H9 (cell line): ENCODE measurements around the gene GRAP2. TPM values are rescaled to one million over a fixed set of nuclear protein-coding genes. Genes with fewer than 3 reads are reported as not detected.

Experiments
- DNase-seq: peaks from one replicate; pipeline ENCODE4 v3.0.0-alpha.2; 2017
- H2AFZ ChIP-seq: one replicate; pipeline ENCODE4 v1.6.1; 2013; ENCODE audit warnings: mild to moderate bottlenecking, low read length, control low read depth, moderate library complexity
- H2AK5ac ChIP-seq: 2 replicates; pipeline ENCODE4 v1.6.1; 2013; ENCODE audit warnings: low read length, control low read depth, mixed read lengths; ENCODE audit not compliant: insufficient read length
- H2BK120ac ChIP-seq: one replicate; pipeline ENCODE4 v1.6.1; 2013; ENCODE audit warnings: low read depth, mild to moderate bottlenecking, low read length, control low read depth, inconsistent platforms; ENCODE audit not compliant: poor library complexity, severe bottlenecking
- H2BK12ac ChIP-seq: 2 replicates; pipeline ENCODE4 v1.6.1; 2013; ENCODE audit warnings: low read length, control low read depth, mixed read lengths, low read depth; ENCODE audit not compliant: insufficient read length
- H2BK15ac ChIP-seq: 2 replicates; pipeline ENCODE4 v1.6.1; 2013; ENCODE audit warnings: low read depth, low read length, control low read depth
- H2BK20ac ChIP-seq: one replicate; pipeline ENCODE4 v1.6.1; 2013; ENCODE audit warnings: low read depth, mild to moderate bottlenecking, low read length, control low read depth, inconsistent platforms; ENCODE audit not compliant: poor library complexity, severe bottlenecking
- H2BK5ac ChIP-seq: 2 replicates; pipeline ENCODE4 v1.6.1; 2013; ENCODE audit warnings: low read length, control low read depth, mixed read lengths; ENCODE audit not compliant: insufficient read length
- H3K14ac ChIP-seq: 2 replicates; pipeline ENCODE4 v1.6.1; 2013; ENCODE audit warnings: low read length, control low read depth; ENCODE audit not compliant: insufficient read depth
- H3K18ac ChIP-seq: 2 replicates; pipeline ENCODE4 v1.6.1; 2013; ENCODE audit warnings: low read depth, mild to moderate bottlenecking, mixed read lengths, low read length, control low read depth; ENCODE audit not compliant: insufficient read length
- H3K23ac ChIP-seq: 2 replicates; pipeline ENCODE4 v1.6.1; 2013; ENCODE audit warnings: low read length, control low read depth, mixed read lengths, low read depth; ENCODE audit not compliant: insufficient read length
- H3K23me2 ChIP-seq: 2 replicates; pipeline ENCODE4 v1.6.1; 2013; ENCODE audit warnings: low read depth, mild to moderate bottlenecking, mixed read lengths, low read length, control low read depth; ENCODE audit not compliant: insufficient read length, poor library complexity, severe bottlenecking
- H3K27ac ChIP-seq: 2 replicates; pipeline ENCODE4 v1.5.1; 2013; ENCODE audit warnings: low read length, control low read depth, mixed read lengths, low read depth; ENCODE audit not compliant: insufficient read length
- H3K27me3 ChIP-seq: 2 replicates; pipeline ENCODE4 v1.6.1; 2013; ENCODE audit warnings: low read length, control low read depth, inconsistent platforms; ENCODE audit not compliant: insufficient read depth
- H3K4ac ChIP-seq: 2 replicates; pipeline ENCODE4 v1.6.1; 2013; ENCODE audit warnings: low read depth, mild to moderate bottlenecking, control low read depth, inconsistent platforms, low read length, moderate library complexity
- H3K4me1 ChIP-seq: 2 replicates; pipeline ENCODE4 v1.6.1; 2013; ENCODE audit warnings: low read length, control low read depth, inconsistent platforms; ENCODE audit not compliant: insufficient read depth
- H3K4me2 ChIP-seq: 2 replicates; pipeline ENCODE4 v1.6.1; 2013; ENCODE audit warnings: low read length, control low read depth, mixed read lengths; ENCODE audit not compliant: insufficient read length, insufficient read depth
- H3K56ac ChIP-seq: 2 replicates; pipeline ENCODE4 v1.6.1; 2013; ENCODE audit warnings: low read depth, mild to moderate bottlenecking, mixed read lengths, low read length, control low read depth; ENCODE audit not compliant: insufficient read length
- H3K79me1 ChIP-seq: 2 replicates; pipeline ENCODE4 v1.6.1; 2013; ENCODE audit warnings: low read depth, mild to moderate bottlenecking, moderate library complexity, low read length, control low read depth, inconsistent platforms; ENCODE audit not compliant: insufficient read depth, poor library complexity, severe bottlenecking
- H3K79me2 ChIP-seq: 2 replicates; pipeline ENCODE4 v1.6.1; 2013; ENCODE audit warnings: low read length, control low read depth, inconsistent platforms; ENCODE audit not compliant: insufficient read depth
- H3K9ac ChIP-seq: 2 replicates; pipeline ENCODE4 v1.6.1; 2013; ENCODE audit warnings: low read length, control low read depth, mixed read lengths; ENCODE audit not compliant: insufficient read length; ENCODE audit errors: extremely low read depth
- H3K9me3 ChIP-seq: one replicate; pipeline ENCODE4 v1.6.1; 2013; ENCODE audit warnings: low read depth, low read length, inconsistent platforms; ENCODE audit not compliant: control insufficient read depth
- H3T11ph ChIP-seq: one replicate; pipeline ENCODE4 v1.6.1; 2013; ENCODE audit warnings: mild to moderate bottlenecking, low read length, control low read depth, inconsistent platforms
- H4K20me1 ChIP-seq: one replicate; pipeline ENCODE4 v1.6.1; 2013; ENCODE audit not compliant: control insufficient read depth, insufficient read length, insufficient read depth
- H4K5ac ChIP-seq: 2 replicates; pipeline ENCODE4 v1.6.1; 2013; ENCODE audit warnings: low read depth, mild to moderate bottlenecking, mixed read lengths, low read length, control low read depth; ENCODE audit not compliant: insufficient read length
- H4K8ac ChIP-seq: replicated peaks from 2 replicates; pipeline ENCODE4 v1.6.1; 2013; ENCODE audit warnings: low read length, control low read depth, mixed read lengths, low read depth; ENCODE audit not compliant: insufficient read length
- H4K91ac ChIP-seq: 2 replicates; pipeline ENCODE4 v1.6.1; 2013; ENCODE audit warnings: low read depth, mild to moderate bottlenecking, moderate library complexity, mixed read lengths, low read length, control low read depth; ENCODE audit not compliant: insufficient read length
- H3K27ac Mint-ChIP-seq, 3 experiments: 2 replicates in 2 of 3; 3 replicates in 1 of 3; pipeline ENCODE4 v1.8.0; 2020 to 2021; ENCODE audit warnings: mixed read lengths in 3 of 3, mild to moderate bottlenecking in 1 of 3, moderate library complexity in 1 of 3
- H3K27me3 Mint-ChIP-seq: 2 replicates; pipeline ENCODE4 v1.8.0; 2021; ENCODE audit warnings: low read depth, mild to moderate bottlenecking, moderate library complexity, mixed read lengths
- H3K36me3 Mint-ChIP-seq, 3 experiments: 2 replicates in 2 of 3; 3 replicates in 1 of 3; pipeline ENCODE4 v1.8.0; 2020 to 2021; ENCODE audit warnings: low read depth in 3 of 3, mixed read lengths in 3 of 3; ENCODE audit not compliant: insufficient read depth in 1 of 3
- H3K4me1 Mint-ChIP-seq, 2 experiments: 2 replicates each; pipeline ENCODE4 v1.8.0; 2020; ENCODE audit warnings: mixed read lengths in 2 of 2
- H3K4me3 Mint-ChIP-seq, 2 experiments: 2 replicates in 1 of 2; 3 replicates in 1 of 2; pipeline ENCODE4 v1.8.0; 2020 to 2021; ENCODE audit warnings: mild to moderate bottlenecking in 2 of 2, mixed read lengths in 2 of 2, moderate library complexity in 1 of 2
- H3K9me3 Mint-ChIP-seq, 2 experiments: 2 replicates in 1 of 2; 3 replicates in 1 of 2; pipeline ENCODE4 v1.8.0; 2020; ENCODE audit warnings: mild to moderate bottlenecking in 2 of 2, mixed read lengths in 2 of 2, moderate library complexity in 1 of 2
- CTCF ChIP-seq: fragments of 200-600 bp; sonication (generic); conservative IDR thresholded peaks from 3 replicates; pipeline ENCODE4 v1.8.0; 2021; ENCODE audit warnings: antibody characterized with exemption, mild to moderate bottlenecking
- WGBS: extraction: QIAGEN DNeasy Blood & Tissue Kit; methylation state at CpG from one replicate; pipeline ENCODE4 v1.1.7; 2013; ENCODE audit warnings: missing lambda C conversion rate, low lambda C conversion rate, mixed read lengths; ENCODE audit not compliant: insufficient read length; ENCODE audit errors: extremely low coverage; 5-methylcytosine and 5-hydroxymethylcytosine counted together
- total RNA-seq: library from RNA; stranded (reverse); gene quantifications from 2 replicates; pipeline ENCODE4 v1.2.1, GENCODE V29; 2021

GRAP2 gene
- total RNA-seq, 1 experiment from 2014 or later, result not detected

GRCh38 chr22:39995393-39996252, 94.7 kb downstream of the GRAP2 start:
- peak; percentile 43 for DNase-seq
- peak overlapping the region; percentile 71 for H3K4me2 ChIP-seq
- no peak overlapping the region for H3K56ac ChIP-seq
- Mint-ChIP-seq H3K27ac (peak overlapping the region in 1 of 3 experiments; percentile 59; a peak in 2 of 7 replicates), H3K9me3 (no peaks in the 10 kb centered on the region), H3K27me3 (peaks cover 36% of the 10 kb centered on the region), H3K4me1 (peaks cover 54 to 56% of the 10 kb centered on the region in 2 experiments), H3K36me3 (peaks cover 10 to 13% (median 10%) of the 10 kb centered on the region in 3 experiments; a peak in 6 of 7 replicates), H3K4me3 (peak overlapping the region; percentile 70 to 83)
- no peak overlapping the region for H3K14ac ChIP-seq
- H4K5ac ChIP-seq, result no peak overlapping the region
- H3K4me1 ChIP-seq, result peaks cover 15% of the 10 kb centered on the region
- H3K27ac ChIP-seq, result no peak overlapping the region
- H2BK5ac ChIP-seq, result no peak overlapping the region
- no peaks in the 10 kb centered on the region for H4K20me1 ChIP-seq
- no peak overlapping the region for H4K91ac ChIP-seq
- no peak overlapping the region for H3K23ac ChIP-seq
- no peak overlapping the region for H2BK20ac ChIP-seq
- no peaks in the 10 kb centered on the region for H3K27me3 ChIP-seq
- H3K79me1 ChIP-seq, result peaks cover 2% of the 10 kb centered on the region
- no peak overlapping the region for H4K8ac ChIP-seq
- no peak for TF ChIP-seq CTCF
- H2BK15ac ChIP-seq, result no peak overlapping the region
- H2AK5ac ChIP-seq, result no peak overlapping the region
- no peak overlapping the region for H2BK12ac ChIP-seq
- H3K9ac ChIP-seq, result peak overlapping the region; percentile 42
- no CpG with 5 or more reads among the region's 35 CpGs for WGBS
- H2BK120ac ChIP-seq, result no peak overlapping the region
- H3K23me2 ChIP-seq, result peaks cover 13% of the 10 kb centered on the region
- H3K9me3 ChIP-seq, result no peaks in the 10 kb centered on the region
- no peak overlapping the region for H2AFZ ChIP-seq
- H3T11ph ChIP-seq, result no peak overlapping the region
- peaks cover 7% of the 10 kb centered on the region; the same call in 1 of the 2 replicates for H3K79me2 ChIP-seq
- H3K18ac ChIP-seq, result no peak overlapping the region
- no peak overlapping the region for H3K4ac ChIP-seq
